IPS DF 4.7 (cell line): ENCODE results near the gene RORC.

Experiments
- DNase-seq: peaks from one replicate; pipeline ENCODE4 v3.0.0-alpha.2; 2013; ENCODE audit warnings: low spot score; ENCODE audit errors: extremely low read depth

RORC gene

GRCh38 chr1:151827853-151828252 is 3.7 kb downstream of the RORC start:
- no peak for DNase-seq

DNA sequence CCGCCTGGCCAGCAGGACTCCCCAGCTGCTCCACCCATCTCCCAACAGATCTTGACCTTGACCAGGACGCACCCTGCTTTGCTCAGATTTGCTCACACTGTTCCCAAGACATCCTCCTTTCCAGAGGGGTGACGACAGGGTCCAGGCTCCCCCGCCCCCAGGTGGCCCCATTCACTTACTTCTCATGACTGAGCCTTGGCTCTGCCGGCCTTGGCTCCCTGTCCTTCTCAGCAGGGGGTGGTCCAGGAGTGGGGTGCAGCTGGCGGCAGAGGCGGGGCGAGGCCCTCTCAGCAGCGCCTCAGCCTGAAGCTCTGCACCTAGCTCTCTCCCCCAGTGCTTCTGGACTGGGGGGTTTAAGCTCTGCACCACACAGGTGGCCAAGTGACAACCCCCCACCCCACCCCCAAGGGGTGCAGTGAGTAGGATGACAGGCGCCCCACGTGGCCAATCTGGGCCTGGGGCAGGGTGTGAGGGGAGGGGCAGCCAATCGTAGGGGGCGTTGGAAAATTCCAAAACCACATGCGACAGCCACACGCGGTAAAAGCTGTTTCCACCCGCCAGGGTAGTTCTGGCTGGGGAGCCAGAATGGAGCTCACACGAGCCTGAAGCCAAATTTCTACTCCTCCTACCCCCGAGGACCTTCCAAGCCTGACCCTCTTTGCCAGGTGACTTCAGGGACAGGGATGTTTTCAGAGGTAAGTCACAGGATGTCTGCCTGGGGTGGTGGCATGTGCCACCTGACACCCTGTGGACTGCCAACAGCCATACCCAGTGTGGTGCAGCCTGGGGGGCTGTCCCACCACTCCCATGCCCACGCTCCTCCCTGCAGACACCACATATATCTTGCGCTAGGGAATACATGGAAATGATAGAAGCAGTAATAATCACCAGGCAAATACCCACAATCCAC is 5.6 kb downstream of the RORC start:
- DNase-seq: no peak

- no peak for DNase-seq
Observed at GRCh38 chr1:151825204-151825603, 6.4 kb downstream of the RORC start.

DNA sequence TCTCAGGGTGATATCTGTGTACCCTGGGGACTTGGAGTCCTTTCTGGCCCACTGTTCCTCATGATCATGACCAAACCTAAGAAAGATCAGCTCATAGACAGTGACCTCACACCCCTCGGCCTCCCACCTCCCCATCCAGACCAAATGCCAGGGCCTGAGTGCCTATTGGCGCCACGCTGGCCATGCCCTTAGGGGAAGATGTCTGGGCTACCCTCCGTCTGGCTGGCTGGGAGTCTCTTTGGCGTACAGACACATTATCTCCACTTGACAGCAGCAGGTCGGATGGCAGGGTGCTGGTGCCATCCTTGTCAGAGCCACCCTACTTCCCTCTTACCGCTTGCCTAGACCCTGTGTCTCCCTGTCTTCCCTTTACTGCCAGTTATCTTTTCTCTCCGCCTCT is 8.4 kb downstream of the RORC start:
- DNase-seq: no peak

GRCh38 chr1:151822404-151822803 is 9.2 kb downstream of the RORC start:
- no peak for DNase-seq

GRCh38 chr1:151820940-151821339 is 10.7 kb downstream of the RORC start:
- DNase-seq: no peak

- DNase-seq: no peak
Observed at GRCh38 chr1:151819976-151820623, 11.5 kb downstream of the RORC start.

DNA sequence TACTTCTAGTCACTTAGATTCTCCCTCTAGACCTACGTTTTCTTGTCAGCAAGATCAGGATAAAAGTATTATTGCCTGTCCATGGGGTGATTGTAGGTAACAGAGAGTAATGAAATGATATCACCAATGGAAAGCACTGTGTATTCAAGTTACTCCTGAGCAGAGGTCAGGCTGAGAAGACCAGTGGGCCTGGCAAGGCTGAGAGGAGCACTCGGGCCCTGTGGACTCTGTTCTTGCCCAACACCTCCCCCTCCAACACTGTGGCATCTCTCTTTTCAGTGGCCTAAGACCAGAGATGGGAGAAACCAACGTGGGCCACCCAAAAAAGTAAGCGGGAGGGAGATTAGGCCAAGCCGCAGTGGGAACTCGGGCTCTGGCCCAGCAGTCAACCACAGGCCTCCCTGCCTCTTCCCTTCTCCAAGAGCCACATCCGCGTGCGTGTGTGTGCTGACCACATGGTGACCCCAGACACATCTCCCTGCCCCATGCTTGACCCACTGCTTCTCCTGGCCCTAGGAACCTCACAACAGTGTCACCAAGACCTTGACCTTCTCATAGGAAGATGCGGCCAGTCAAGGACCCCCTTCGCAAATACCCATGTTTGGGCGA is 12.3 kb downstream of the RORC start:
- DNase-seq: no peak

DNA sequence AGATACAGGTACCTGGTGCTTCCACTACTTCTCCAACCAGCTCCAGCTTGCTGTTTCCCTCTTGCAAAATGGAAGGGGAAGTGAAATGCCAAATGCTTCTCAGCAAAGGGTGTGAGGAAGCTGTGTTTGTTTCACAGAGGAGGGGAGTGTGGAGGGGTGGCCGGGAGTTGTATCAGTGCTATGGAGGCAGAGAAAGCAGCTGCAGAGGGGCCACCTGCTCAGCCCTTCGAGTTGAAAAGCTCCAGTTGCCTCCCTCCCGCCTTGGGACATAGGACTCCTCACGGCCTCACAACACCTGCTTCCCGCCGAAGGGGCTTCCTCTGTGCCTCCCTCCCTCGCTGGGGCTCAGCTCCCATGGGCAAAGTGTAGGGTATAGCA is 14.3 kb downstream of the RORC start:
- no peak for DNase-seq

DNA sequence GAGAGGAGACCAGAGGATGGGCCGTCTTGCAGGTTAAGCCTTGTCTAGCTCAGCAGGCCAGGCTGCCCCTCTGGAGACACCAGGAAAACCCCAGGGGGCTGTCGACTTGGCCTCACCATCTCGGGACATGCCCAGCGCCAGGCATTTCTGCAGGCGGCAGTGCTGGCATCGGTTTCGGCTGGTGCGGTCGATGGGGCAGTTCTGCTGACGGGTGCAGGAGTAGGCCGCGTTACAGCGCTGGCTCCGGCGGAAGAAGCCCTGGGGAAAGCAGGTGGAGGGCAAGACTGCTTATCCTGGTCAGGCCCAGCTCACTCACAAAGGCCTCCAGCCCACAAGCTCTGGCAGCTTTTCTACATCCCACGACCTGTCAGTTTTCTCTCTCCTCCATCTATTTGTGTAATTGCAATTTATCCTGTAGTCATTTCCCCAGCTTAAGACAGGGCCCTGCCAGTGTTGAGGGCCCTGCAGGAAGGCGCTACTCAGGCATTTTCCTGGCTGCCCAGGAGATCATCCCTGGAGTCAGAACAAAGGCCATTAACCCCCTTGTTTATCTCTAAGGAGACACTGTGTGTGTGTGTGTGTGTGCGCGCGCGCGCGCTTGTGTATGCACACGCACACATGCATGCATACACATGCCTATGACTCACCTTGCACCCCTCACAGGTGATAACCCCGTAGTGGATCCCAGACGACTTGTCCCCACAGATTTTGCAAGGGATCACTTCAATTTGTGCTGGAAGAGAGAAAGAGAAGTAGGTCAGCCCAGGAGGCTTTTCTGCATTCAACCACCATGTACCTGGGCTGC is 14.9 kb downstream of the RORC start:
- no peak for DNase-seq

GRCh38 chr1:151815716-151816327 is 15.8 kb downstream of the RORC start:
- DNase-seq: no peak

DNA sequence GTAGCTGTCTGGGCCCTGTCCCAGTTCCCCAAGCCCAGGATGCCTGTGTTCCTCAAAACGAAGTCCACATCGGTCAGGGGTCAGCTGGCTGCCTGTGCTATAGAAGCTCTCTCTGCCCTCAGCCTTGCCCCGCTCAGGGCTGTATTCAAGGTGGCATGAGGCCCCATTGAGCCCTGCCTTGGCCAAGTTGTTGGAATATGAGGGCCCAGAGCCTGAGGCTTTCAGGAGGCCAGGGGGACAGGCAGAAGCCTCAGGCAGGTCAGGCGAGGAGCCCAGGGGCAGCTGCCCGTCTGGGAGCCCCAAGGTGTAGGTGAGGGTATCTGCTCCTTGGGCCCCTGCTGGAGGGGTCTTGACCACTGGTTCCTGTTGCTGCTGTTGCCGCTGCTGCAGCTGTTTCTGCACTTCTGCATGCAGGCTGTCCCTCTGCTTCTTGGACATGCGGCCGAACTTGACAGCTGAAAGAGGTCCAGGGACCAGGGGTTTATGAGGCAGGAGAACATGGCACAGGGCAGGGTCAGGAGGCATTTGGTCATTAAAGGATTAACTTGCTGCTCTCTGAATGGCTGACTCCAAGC is 16.5 kb downstream of the RORC start:
- DNase-seq: no peak

DNA sequence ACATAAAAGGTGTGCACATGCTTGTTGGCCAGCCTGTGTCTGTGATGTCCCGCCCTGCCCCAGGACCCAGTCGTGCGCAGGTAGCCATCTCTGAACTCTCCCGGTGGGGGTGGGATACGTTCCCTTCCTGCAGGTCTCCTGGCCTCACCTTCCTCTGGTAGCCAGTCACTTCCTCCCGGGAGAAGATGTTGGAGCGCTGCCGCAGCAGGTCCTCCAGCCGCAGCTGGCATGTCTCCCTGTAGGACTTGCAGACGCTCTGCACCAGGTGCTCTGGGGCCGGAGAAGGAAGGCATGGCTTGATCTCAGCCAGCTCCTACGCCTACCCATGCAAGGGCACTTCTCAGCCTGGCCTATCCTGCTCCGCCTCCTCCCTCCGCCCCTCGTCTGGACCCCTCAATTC is 17.2 kb downstream of the RORC start:
- DNase-seq: no peak

DNA sequence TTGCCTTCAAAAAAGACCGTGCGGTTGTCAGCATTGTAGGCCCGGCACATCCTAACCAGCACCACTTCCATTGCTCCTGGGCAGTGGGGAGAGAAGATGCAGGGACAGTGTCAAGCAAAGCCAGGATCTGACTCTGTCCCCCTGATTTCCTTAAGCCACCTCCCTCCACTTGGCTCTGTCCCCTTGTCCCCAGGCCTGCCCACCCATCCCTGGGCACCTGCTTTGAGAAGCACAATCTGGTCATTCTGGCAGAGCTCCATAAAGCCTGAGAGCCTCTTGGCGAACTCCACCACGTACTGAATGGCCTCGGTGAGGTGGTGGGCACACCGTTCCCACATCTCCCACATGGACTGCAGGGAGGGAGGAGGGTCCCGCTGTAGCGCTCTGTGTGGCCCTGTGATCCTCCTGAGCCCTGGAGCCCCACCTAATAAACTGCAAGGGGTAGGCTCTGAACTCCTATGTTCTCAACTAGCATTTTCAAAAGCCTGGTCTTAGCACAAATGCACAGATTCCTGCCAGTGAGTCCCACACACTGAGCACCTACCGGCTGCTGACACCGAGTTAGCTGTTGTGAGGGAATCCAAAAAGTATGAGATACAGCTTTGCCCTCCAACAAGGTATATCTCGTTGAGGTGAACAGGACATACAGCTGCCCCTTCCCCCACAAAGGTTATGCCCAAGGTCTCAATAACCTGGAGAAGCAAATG is 18.2 kb downstream of the RORC start:
- DNase-seq: no peak

DNA sequence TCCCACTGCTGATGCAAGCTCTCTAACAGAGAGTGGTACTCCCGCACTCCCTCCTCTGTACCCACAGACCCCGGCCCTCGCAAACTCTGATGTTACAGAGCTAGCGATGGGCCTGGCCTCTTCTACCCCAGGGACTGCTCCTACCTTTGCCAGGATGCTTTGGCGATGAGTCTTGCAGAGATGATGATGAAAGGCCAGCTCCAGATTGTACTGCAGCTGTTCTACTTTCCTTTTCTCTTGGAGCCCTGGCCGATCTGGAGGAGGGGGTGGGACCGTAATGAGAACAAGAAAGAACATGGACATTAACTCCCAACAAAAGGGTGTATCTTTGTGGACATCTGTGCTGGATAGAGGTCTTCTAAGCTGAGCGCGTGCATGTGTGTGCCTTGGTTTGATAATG is 20.4 kb downstream of the RORC start:
- no peak for DNase-seq

GRCh38 chr1:151809985-151810556 is 21.5 kb downstream of the RORC start:
- no peak for DNase-seq

- DNase-seq: no peak
Observed at GRCh38 chr1:151809290-151809984, 22.2 kb downstream of the RORC start.

DNA sequence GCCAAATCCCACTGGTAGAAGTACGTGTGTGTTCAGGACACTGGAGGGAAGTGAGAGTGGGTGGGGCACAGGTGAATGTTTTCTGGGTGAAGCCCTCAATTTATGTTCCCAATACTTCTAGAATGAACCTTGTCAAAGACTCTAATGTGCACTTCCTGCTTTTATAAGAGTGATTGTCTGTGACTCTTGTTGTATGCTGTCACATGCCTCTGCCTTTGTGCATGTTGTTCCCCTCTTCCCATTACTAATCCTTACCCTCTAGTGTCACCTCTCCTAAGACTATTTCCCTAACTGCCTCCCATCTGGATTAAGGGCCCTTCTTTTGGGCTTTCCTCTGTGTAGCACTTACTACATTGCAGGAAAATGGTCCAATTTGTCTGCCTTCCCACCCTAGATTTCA is 23.8 kb downstream of the RORC start:
- DNase-seq: no peak

GRCh38 chr1:151807131-151807530 is 24.5 kb downstream of the RORC start:
- no peak for DNase-seq
